CD4-positive, alpha-beta T cell (primary cell): ENCODE results near the gene AMBRA1. TPM values are rescaled to one million over a fixed set of nuclear protein-coding genes. Genes with fewer than 3 reads are reported as not detected.

Experiments
- ATAC-seq: fragments of 200-7000 bp; cut with Tn5 transposase; one replicate; pipeline ENCODE4 v1.10.0; 2022; ENCODE audit warnings: mild to moderate bottlenecking; ENCODE audit not compliant: poor library complexity
- CTCF ChIA-PET: fragments of 350-600 bp; sonication (Branson Sonifier 250); formaldehyde crosslinking; loops from one replicate; lab custom pipeline; 2021; ENCODE audit warnings: antibody characterized with exemption, inconsistent platforms; lab: Charles Lee
- POLR2A ChIA-PET: fragments of 350-600 bp; sonication (Branson Sonifier 250); formaldehyde crosslinking; loops from one replicate; lab custom pipeline; 2021; ENCODE audit warnings: antibody characterized with exemption, inconsistent platforms; lab: Charles Lee
- DNase-seq, 14 experiments: peaks; one replicate each; pipeline ENCODE4 v3.0.0-alpha.2; 2013 to 2020; ENCODE audit warnings: mixed read lengths in 2 of 14
- H3K27ac ChIP-seq, 2 donors: one replicate each; pipeline versions ENCODE4 v1.5.1 to v1.7.0; 2013; ENCODE audit warnings: low read length in 2 of 2, low read depth in 1 of 2, mild to moderate bottlenecking in 1 of 2
- H3K27me3 ChIP-seq, 2 experiments: 1 replicate in 1 of 2; 2 replicates in 1 of 2; pipeline versions ENCODE4 v1.6.1 to v1.7.0; 2013; ENCODE audit warnings: low read length in 2 of 2, control low read depth in 1 of 2, mild to moderate bottlenecking in 1 of 2, moderate library complexity in 1 of 2; ENCODE audit not compliant: insufficient read depth in 2 of 2, control insufficient read depth in 1 of 2
- H3K36me3 ChIP-seq: one replicate; pipeline ENCODE4 v1.6.1; 2013; ENCODE audit warnings: low read length, control low read depth; ENCODE audit not compliant: insufficient read depth
- H3K4me1 ChIP-seq: one replicate; pipeline ENCODE4 v1.6.1; 2013; ENCODE audit warnings: low read length, control low read depth; ENCODE audit not compliant: insufficient read depth
- H3K4me3 ChIP-seq: one replicate; pipeline ENCODE4 v1.5.1; 2013; ENCODE audit warnings: mild to moderate bottlenecking, low read length, moderate library complexity
- H3K9me3 ChIP-seq, 2 experiments: 1 replicate in 1 of 2; 2 replicates in 1 of 2; pipeline versions ENCODE4 v1.6.1 to v1.7.0; 2013; ENCODE audit warnings: low read length in 2 of 2, mild to moderate bottlenecking in 2 of 2, control low read depth in 1 of 2, moderate library complexity in 1 of 2; ENCODE audit not compliant: control insufficient read depth in 1 of 2, insufficient read depth in 1 of 2
- H3K27ac Mint-ChIP-seq: one replicate; pipeline ENCODE4 v1.8.0; 2020; ENCODE audit warnings: mixed read lengths
- H3K27me3 Mint-ChIP-seq: one replicate; pipeline ENCODE4 v1.8.0; 2021; ENCODE audit warnings: mixed read lengths
- H3K36me3 Mint-ChIP-seq: one replicate; pipeline ENCODE4 v1.8.0; 2021; ENCODE audit warnings: low read depth, mixed read lengths
- H3K4me1 Mint-ChIP-seq: one replicate; pipeline ENCODE4 v1.8.0; 2021; ENCODE audit warnings: low read depth, mixed read lengths
- H3K4me3 Mint-ChIP-seq: one replicate; pipeline ENCODE4 v1.8.0; 2020; ENCODE audit warnings: mild to moderate bottlenecking, mixed read lengths
- H3K9me3 Mint-ChIP-seq: one replicate; pipeline ENCODE4 v1.8.0; 2020; ENCODE audit warnings: mixed read lengths
- CTCF ChIP-seq: fragments of 200-600 bp; IDR thresholded peaks from one replicate; pipeline ENCODE4 v1.8.0; 2022; ENCODE audit warnings: antibody characterized with exemption, mild to moderate bottlenecking
- intact Hi-C, 2 experiments: fragments of 100-400 bp; cut with DNase I in 1 of 2; cut with micrococcal nuclease in 1 of 2; formaldehyde crosslinking; loops; one replicate each; pipeline versions ENCODE4 v1.15.1 to v1.9.0; 2023 to 2025; cut with DNase I, micrococcal nuclease
- total RNA-seq, 174 experiments: library from RNA in 2 of 174; stranded (reverse) in 2 of 174; gene quantifications; one replicate each; pipeline ENCODE4 v1.2.3 and lab custom pipeline; 2021 to 2026

Gene AMBRA1
- total RNA-seq, 2 experiments from 2014 or later = 29.4 to 31.9 TPM

- Histone ChIP-seq H3K27me3 (no peaks in the 10 kb centered on the region), H3K4me3 (no peak overlapping the region), H3K9me3 (no peaks in the 10 kb centered on the region), H3K27ac (no peak overlapping the region), H3K36me3 (peaks cover 52% of the 10 kb centered on the region), H3K4me1 (no peaks in the 10 kb centered on the region)
- ChIA-PET CTCF (interaction anchor here (0.7 kb wide), 1 partner anchor 12 kb away, joined by 3 read pairs; no protein-coding TSS in a partner anchor), POLR2A (no interaction called here)
- Mint-ChIP-seq H3K4me1 (peaks cover 5% of the 10 kb centered on the region), H3K4me3 (no peak overlapping the region), H3K9me3 (no peaks in the 10 kb centered on the region), H3K36me3 (peaks cover 75% of the 10 kb centered on the region), H3K27ac (no peak overlapping the region), H3K27me3 (no peaks in the 10 kb centered on the region)
- intact Hi-C loops = no loop called here
- no peak for TF ChIP-seq CTCF
- no peak for DNase-seq
- no peak for ATAC-seq
These were observed 88.8 kb downstream of the AMBRA1 start for GRCh38 chr11:46504817-46505613.

GRCh38 chr11:46499821-46500220 lies 94.0 kb downstream of the AMBRA1 start:
- Histone ChIP-seq H3K4me1 (no peaks in the 10 kb centered on the region), H3K9me3 (no peaks in the 10 kb centered on the region), H3K4me3 (no peak overlapping the region), H3K36me3 (peaks cover 42% of the 10 kb centered on the region), H3K27ac (no peak overlapping the region), H3K27me3 (no peaks in the 10 kb centered on the region)
- POLR2A ChIA-PET = interaction anchor here (0.5 kb wide), 1 partner anchor 144 kb away, joined by 3 read pairs; no protein-coding TSS in a partner anchor
- peaks cover 63% of the 10 kb centered on the region for H3K36me3 Mint-ChIP-seq
- TF ChIP-seq CTCF = no peak
- no peak overlapping the region for H3K4me3 Mint-ChIP-seq
- intact Hi-C loops = no loop called here
- H3K4me1 Mint-ChIP-seq = peaks cover under 1% of the 10 kb centered on the region
- H3K27ac Mint-ChIP-seq = no peak overlapping the region
- H3K27me3 Mint-ChIP-seq = no peaks in the 10 kb centered on the region
- no peaks in the 10 kb centered on the region for H3K9me3 Mint-ChIP-seq
- DNase-seq = no peak
- CTCF ChIA-PET = interaction anchor here (2.5 kb wide), 1 partner anchor 29 kb away, joined by 5 read pairs; no protein-coding TSS in a partner anchor
- ATAC-seq = no peak

- no peak overlapping the region for H3K4me3 Mint-ChIP-seq
- peaks cover 42% of the 10 kb centered on the region for H3K36me3 ChIP-seq
- DNase-seq (no peak), ATAC-seq (no peak)
- no peaks in the 10 kb centered on the region for H3K4me1 ChIP-seq
- H3K4me1 Mint-ChIP-seq = no peaks in the 10 kb centered on the region
- peaks cover 63% of the 10 kb centered on the region for H3K36me3 Mint-ChIP-seq
- no peak overlapping the region for H3K27ac Mint-ChIP-seq
- H3K27ac ChIP-seq = no peak overlapping the region
- POLR2A ChIA-PET = interaction anchor here (0.5 kb wide), 1 partner anchor 145 kb away, joined by 3 read pairs; no protein-coding TSS in a partner anchor
- H3K27me3 Mint-ChIP-seq = no peaks in the 10 kb centered on the region
- TF ChIP-seq CTCF = no peak
- intact Hi-C loops = no loop called here
- CTCF ChIA-PET = no interaction called here
- no peaks in the 10 kb centered on the region for H3K9me3 ChIP-seq
- H3K4me3 ChIP-seq = no peak overlapping the region
- H3K9me3 Mint-ChIP-seq = no peaks in the 10 kb centered on the region
- H3K27me3 ChIP-seq = no peaks in the 10 kb centered on the region
These were observed 94.9 kb downstream of the AMBRA1 start for GRCh38 chr11:46498968-46499367.
